C4-2B (cell line): Measurements from ENCODE around the gene CHCHD3.

Source experiments
- CTCF ChIP-seq: fragments of 450-650 bp; conservative IDR thresholded peaks from 2 replicates; pipeline ENCODE4 v1.5.1; 2017; ENCODE audit warnings: mild to moderate bottlenecking
- ZFX ChIP-seq: fragments of 450-650 bp; IDR thresholded peaks from 2 replicates; pipeline ENCODE4 v1.6.1; 2017

- no peak for TF ChIP-seq CTCF
- TF ChIP-seq ZFX, result no peak
These were observed 51.5 kb downstream of the CHCHD3 start for GRCh38 chr7:133030346-133030745.
